Measurements from ENCODE around the gene MRPL53.

GRCh38 chr2:74454654-74455511 lies 17.6 kb downstream of the MRPL53 start, which contains the start of gene INO80B:
- TF ChIP-seq POLR2A (IDR thresholded peaks at IDR 0.05) (peak; percentile 48 to 60), CTCF (IDR thresholded peaks at IDR 0.05) (peak in 2 of 4 experiments; percentile 32 to 48)
